OCI-LY7 (cell line): ENCODE measurements around the gene UBE2Q2. TPM values are rescaled to one million over a fixed set of nuclear protein-coding genes. Genes with fewer than 3 reads are reported as not detected.

Source experiments
- BruUV-seq: library from RNA; stranded (reverse); fragments of 400-500 nt; replicated peaks from 2 replicates; lab custom pipeline; 2021; lab: Mats Ljungman, UMichigan
- CTCF ChIA-PET: fragments of 300-600 bp; sonication (Branson Sonifier 250); formaldehyde crosslinking; loops from one replicate; lab custom pipeline; 2022; ENCODE audit warnings: antibody characterized with exemption; ENCODE audit not compliant: unreplicated experiment; lab: Charles Lee
- POLR2A ChIA-PET: fragments of 300-600 bp; sonication (Branson Sonifier 250); formaldehyde crosslinking; loops from one replicate; lab custom pipeline; 2022; ENCODE audit warnings: antibody characterized with exemption; lab: Charles Lee
- DNase-seq: peaks from one replicate; pipeline ENCODE4 v3.0.0-alpha.2; 2015; ENCODE audit warnings: low spot score
- H2AFZ ChIP-seq: fragments of 200-600 bp; sonication (generic), shearing (Covaris generic); 2 replicates; pipeline ENCODE4 v1.6.1; 2014; ENCODE audit warnings: mild to moderate bottlenecking, antibody characterized with exemption, low read length, moderate library complexity
- H3K27ac ChIP-seq: fragments of 200-600 bp; sonication (generic); 2 replicates; pipeline ENCODE4 v1.5.1; 2014; ENCODE audit warnings: mixed run types, low read depth, mild to moderate bottlenecking, moderate library complexity, low read length, inconsistent platforms; ENCODE audit not compliant: poor library complexity, severe bottlenecking
- H3K36me3 ChIP-seq: fragments of 200-600 bp; sonication (generic); 2 replicates; pipeline ENCODE4 v1.6.1; 2014; ENCODE audit warnings: mild to moderate bottlenecking, antibody characterized with exemption, low read length, moderate library complexity, mixed read lengths; ENCODE audit not compliant: insufficient read depth
- H3K4me1 ChIP-seq: fragments of 200-600 bp; sonication (generic); 2 replicates; pipeline ENCODE4 v1.5.1; 2014; ENCODE audit warnings: mild to moderate bottlenecking, low read length; ENCODE audit not compliant: insufficient read depth, poor library complexity, severe bottlenecking
- H3K4me2 ChIP-seq: fragments of 200-600 bp; sonication (generic); 2 replicates; pipeline ENCODE4 v1.6.1; 2014; ENCODE audit warnings: mild to moderate bottlenecking, low read length
- H3K4me3 ChIP-seq: fragments of 200-600 bp; sonication (generic); 2 replicates; pipeline ENCODE4 v1.5.1; 2014; ENCODE audit warnings: mild to moderate bottlenecking, low read depth, low read length; ENCODE audit not compliant: poor library complexity, severe bottlenecking
- H3K79me2 ChIP-seq: fragments of 200-600 bp; sonication (generic); 2 replicates; pipeline ENCODE4 v1.6.1; 2016; ENCODE audit warnings: low read depth, mild to moderate bottlenecking, low read length, moderate library complexity, mixed read lengths; ENCODE audit not compliant: insufficient read depth
- H3K9me2 ChIP-seq: fragments of 200-600 bp; sonication (generic); 2 replicates; pipeline ENCODE4 v1.6.1; 2016; ENCODE audit warnings: mild to moderate bottlenecking, low read length, mixed read lengths; ENCODE audit not compliant: insufficient read depth
- H3K9me3 ChIP-seq: fragments of 200-600 bp; sonication (generic); 2 replicates; pipeline ENCODE4 v1.6.1; 2014; ENCODE audit warnings: mild to moderate bottlenecking, mixed run types, low read length, mixed read lengths
- H4K20me1 ChIP-seq: fragments of 200-600 bp; sonication (generic); 2 replicates; pipeline ENCODE4 v1.6.1; 2014; ENCODE audit warnings: mild to moderate bottlenecking, antibody characterized with exemption, low read length, moderate library complexity, mixed read lengths; ENCODE audit not compliant: insufficient read depth
- EZH2phosphoT487 ChIP-seq: fragments of 200-600 bp; sonication (generic); IDR thresholded peaks from 2 replicates; pipeline ENCODE4 v1.6.1; 2018; ENCODE audit warnings: low read depth, borderline replicate concordance, mild to moderate bottlenecking, mixed run types, antibody characterized with exemption, low read length, moderate library complexity, mixed read lengths
- intact Hi-C: fragments of 100-400 bp; cut with micrococcal nuclease; formaldehyde crosslinking; loops from one replicate; pipeline ENCODE4 v1.10.0; 2022; ENCODE audit not compliant: unreplicated experiment
- total RNA-seq, 2 experiments: library from RNA; depleted of rRNA in 1 of 2; stranded (reverse); fragments of >200 nt in 1 of 2; shearing (Covaris generic) in 1 of 2; gene quantifications; 2 replicates each; pipeline ENCODE4 v1.2.3, GENCODE V29; 2014 to 2022
- TF ChIP-seq, protein P1 (sequence below): fragments of 200-600 bp; sonication (generic); conservative IDR thresholded peaks from 2 replicates; pipeline ENCODE4 v1.5.1; 2014; ENCODE audit warnings: mild to moderate bottlenecking, antibody characterized with exemption, low read length, moderate library complexity, mixed read lengths

The UBE2Q2 gene
- total RNA-seq, 2 experiments from 2014 or later = 12.0 TPM

DNA sequence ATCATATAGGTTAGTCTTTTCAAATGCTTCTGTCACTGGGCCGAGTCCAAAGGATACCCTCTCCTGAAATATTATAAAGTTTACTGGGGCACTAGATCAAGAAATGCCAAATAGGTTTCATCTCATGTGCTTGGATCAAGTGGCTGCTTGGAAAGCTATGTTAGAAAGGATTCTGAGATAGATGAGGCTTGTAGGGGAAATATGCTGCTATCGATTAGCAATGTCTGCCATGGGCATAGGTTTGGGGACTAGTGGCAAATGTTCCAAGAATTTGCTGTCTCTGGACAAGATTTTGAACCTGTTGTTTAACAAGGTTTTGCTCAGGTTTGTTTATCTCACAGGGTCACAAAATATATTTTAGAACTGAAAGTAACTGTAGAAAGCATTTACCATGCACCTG, 23.0 kb upstream of the UBE2Q2 start:
- H4K20me1 ChIP-seq = no peaks in the 10 kb centered on the region
- no peak overlapping the region for H2AFZ ChIP-seq
- no peak overlapping the region for H3K27ac ChIP-seq
- no peak overlapping the region for H3K4me3 ChIP-seq
- intact Hi-C loops = no loop called here
- H3K4me2 ChIP-seq = no peak overlapping the region
- no peaks in the 10 kb centered on the region for H3K9me3 ChIP-seq
- H3K4me1 ChIP-seq = no peaks in the 10 kb centered on the region
- TF ChIP-seq, protein P1, sequence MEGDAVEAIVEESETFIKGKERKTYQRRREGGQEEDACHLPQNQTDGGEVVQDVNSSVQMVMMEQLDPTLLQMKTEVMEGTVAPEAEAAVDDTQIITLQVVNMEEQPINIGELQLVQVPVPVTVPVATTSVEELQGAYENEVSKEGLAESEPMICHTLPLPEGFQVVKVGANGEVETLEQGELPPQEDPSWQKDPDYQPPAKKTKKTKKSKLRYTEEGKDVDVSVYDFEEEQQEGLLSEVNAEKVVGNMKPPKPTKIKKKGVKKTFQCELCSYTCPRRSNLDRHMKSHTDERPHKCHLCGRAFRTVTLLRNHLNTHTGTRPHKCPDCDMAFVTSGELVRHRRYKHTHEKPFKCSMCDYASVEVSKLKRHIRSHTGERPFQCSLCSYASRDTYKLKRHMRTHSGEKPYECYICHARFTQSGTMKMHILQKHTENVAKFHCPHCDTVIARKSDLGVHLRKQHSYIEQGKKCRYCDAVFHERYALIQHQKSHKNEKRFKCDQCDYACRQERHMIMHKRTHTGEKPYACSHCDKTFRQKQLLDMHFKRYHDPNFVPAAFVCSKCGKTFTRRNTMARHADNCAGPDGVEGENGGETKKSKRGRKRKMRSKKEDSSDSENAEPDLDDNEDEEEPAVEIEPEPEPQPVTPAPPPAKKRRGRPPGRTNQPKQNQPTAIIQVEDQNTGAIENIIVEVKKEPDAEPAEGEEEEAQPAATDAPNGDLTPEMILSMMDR = no peak
- TF ChIP-seq EZH2phosphoT487 = no peak
- no peaks in the 10 kb centered on the region for H3K36me3 ChIP-seq
- CTCF ChIA-PET = no interaction called here
- no peaks in the 10 kb centered on the region for H3K79me2 ChIP-seq
- no peaks in the 10 kb centered on the region for H3K9me2 ChIP-seq
- no peak for DNase-seq
- no TSS peak for BruUV-seq
- POLR2A ChIA-PET = no interaction called here

DNA sequence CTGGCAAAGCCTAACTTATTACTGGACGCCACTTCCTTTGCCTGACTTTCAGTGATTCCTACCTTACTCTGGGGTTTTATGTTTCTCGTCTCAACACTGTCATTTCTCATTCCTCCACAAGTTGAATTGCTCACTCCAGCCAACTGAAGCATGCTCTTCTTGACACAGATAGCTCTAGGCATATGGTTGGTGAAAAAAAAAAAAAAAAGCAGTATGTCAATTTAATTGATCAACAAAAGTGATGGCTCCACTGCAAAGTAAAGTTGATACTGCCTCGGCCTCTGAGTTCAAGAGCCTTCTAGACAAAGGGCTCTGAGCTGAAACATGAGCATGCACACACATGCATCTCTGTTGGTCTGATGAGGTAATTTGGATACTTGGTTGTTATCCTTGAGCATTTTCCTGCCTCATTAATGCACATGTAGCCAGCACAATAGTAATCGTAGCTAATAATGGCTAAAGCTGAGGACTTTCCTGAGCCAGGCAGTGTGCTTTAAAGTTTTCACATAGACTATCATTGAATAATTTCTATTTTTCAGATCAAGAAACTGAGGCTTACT, 21.4 kb upstream of the UBE2Q2 start:
- CTCF ChIA-PET = no interaction called here
- no peak for DNase-seq
- H3K36me3 ChIP-seq = no peaks in the 10 kb centered on the region
- intact Hi-C loops = no loop called here
- H3K4me3 ChIP-seq = no peak overlapping the region
- H2AFZ ChIP-seq = no peak overlapping the region
- POLR2A ChIA-PET = interaction anchor here (0.8 kb wide), 1 partner anchor 111 kb away, joined by 3 read pairs; no protein-coding TSS in a partner anchor
- no peaks in the 10 kb centered on the region for H3K4me1 ChIP-seq
- H3K9me3 ChIP-seq = no peaks in the 10 kb centered on the region
- no peaks in the 10 kb centered on the region for H3K9me2 ChIP-seq
- H3K4me2 ChIP-seq = no peak overlapping the region
- TF ChIP-seq, protein P1 = no peak
- no peak for TF ChIP-seq EZH2phosphoT487
- H3K79me2 ChIP-seq = no peaks in the 10 kb centered on the region
- no peak overlapping the region for H3K27ac ChIP-seq
- BruUV-seq = no TSS peak
- H4K20me1 ChIP-seq = no peaks in the 10 kb centered on the region

DNA sequence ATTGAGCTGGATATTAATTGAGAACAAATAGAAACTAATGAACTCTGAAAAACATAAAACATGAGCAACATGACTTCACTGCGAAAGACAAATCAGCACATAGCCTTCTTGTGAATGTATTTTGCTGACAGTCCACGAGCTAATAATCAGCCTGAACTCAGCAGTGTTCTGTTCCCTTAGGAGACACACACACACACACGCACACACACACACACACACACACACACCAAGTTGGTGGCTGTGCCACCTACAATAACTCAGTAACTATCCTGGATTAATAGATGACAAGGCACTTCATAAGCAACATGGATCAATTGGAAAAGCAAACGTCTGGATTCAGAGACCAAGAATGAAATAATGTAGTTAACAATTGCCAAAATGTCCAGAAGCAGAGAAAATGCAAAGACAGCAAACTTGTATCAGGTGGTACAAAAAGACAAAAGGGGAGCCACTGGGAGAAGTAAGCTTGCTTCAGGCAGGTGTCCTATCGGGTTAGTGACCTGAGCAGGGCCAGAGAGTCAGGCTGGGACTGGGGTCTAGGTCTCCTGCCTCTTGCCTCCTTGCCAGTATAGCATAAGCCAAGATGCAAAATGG, 20.5 kb upstream of the UBE2Q2 start:
- TF ChIP-seq, protein P1 = no peak
- no peak for TF ChIP-seq EZH2phosphoT487

More for the DNA sequence above, 20.5 kb upstream of the UBE2Q2 start:
- no peaks in the 10 kb centered on the region for H3K4me1 ChIP-seq
- CTCF ChIA-PET = no interaction called here
- no peak overlapping the region for H3K4me3 ChIP-seq
- no peak for DNase-seq
- H2AFZ ChIP-seq = no peak overlapping the region
- H3K4me2 ChIP-seq = no peak overlapping the region
- intact Hi-C loops = no loop called here
- H3K79me2 ChIP-seq = no peaks in the 10 kb centered on the region
- no peaks in the 10 kb centered on the region for H3K9me2 ChIP-seq
- no peaks in the 10 kb centered on the region for H3K36me3 ChIP-seq
- POLR2A ChIA-PET = no interaction called here
- H3K27ac ChIP-seq = no peak overlapping the region
- no TSS peak for BruUV-seq
- H3K9me3 ChIP-seq = no peaks in the 10 kb centered on the region
- H4K20me1 ChIP-seq = no peaks in the 10 kb centered on the region
